Measurements from ENCODE around the gene DLL4.
"Not testable (repeated sequence)": the region's sequence is repeated elsewhere in the genome, so short reads cannot be mapped to it uniquely, and the experiment has no call there.

The DLL4 gene

DNA sequence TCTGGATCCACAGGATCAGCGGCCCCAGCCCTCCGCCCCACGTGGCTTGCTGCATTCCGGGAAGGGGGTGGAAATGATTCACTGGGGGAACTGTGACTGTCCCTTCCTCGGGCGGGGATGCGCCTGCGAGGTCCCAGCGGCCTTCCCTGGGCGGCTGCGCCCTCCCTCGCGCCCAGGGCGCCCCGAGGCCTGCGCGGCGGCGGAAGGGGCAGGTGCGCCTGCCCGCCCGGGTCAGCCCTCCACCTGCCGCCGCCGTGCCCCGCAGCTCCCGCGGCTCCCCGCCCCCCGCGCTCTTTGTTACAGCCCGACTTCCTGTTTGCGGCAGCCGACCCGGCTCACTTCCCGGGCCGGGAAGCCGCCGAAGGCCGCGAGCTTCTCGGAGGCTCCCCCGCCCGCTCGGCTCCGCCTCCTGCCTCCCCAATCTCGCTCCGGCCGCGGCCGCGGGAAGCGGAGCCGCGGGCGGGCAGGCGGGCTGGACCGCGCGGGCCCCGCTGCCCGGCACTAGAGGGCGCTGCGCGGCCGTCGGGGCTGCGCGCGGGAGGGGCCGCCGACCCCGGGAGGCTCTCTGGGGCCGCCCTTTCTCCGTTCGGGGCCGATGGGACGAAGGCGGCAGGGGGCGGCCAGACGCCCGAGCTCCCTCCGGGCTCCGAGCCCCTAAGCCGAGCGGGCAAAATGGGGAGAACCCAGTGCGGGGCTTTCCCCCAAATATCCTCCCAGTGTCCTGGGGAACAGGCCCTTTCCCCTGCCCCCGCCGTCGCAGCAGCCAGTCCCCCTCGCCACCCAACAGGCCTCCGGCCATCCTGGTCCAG lies 12.6 kb downstream of the DLL4 start:
- peak; percentile 89 for DNase-seq (ENCODE audit: low spot score)

DNA sequence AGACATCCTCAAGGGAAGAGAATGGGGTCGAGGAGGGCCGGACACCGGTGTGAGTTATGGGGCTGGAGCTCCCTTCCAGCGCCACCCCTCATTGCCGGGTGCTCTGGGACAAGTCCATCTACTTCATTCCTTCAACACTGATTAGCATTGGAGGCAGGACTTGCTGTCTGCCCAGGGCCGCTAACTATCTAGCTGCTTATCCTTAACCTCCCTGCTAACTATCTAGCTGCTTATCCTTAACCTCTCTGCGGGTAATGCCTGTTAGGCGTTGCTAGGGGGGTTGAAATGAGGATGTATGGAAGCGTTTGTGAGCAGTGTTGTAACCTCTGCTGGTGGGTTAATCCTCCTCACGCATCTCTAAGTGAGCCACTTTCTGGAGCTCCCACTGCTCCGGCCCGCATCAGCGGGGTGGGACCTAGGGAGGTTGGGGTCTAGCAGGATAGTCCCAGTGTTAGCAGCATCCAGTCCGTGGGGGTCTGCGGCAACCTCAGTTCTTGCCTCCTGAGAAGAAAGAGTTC lies 13.3 kb downstream of the DLL4 start:
- DNase-seq (ENCODE audit: low spot score): no peak

DNA sequence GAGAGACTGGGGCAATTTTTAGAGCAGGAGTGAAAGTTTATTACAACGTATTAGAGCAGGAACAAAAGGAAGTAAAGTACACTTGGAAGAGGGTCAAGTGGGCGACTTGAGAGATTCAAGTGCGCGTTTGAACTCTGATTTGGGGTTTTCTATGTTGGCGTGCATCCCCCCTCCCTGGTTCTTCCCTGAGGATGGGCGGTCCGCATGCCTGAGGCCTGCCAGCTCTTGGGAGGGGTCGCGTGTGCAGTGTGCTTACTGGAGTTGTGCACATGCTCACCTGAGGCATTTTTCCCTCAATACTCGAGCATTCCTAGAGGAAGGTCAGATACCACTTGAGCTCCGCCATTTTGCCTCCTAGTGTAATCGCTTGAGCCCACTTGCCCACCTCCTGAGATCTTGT lies 13.7 kb downstream of the DLL4 start:
- DNase-seq (ENCODE audit: low spot score): no peak

DNA sequence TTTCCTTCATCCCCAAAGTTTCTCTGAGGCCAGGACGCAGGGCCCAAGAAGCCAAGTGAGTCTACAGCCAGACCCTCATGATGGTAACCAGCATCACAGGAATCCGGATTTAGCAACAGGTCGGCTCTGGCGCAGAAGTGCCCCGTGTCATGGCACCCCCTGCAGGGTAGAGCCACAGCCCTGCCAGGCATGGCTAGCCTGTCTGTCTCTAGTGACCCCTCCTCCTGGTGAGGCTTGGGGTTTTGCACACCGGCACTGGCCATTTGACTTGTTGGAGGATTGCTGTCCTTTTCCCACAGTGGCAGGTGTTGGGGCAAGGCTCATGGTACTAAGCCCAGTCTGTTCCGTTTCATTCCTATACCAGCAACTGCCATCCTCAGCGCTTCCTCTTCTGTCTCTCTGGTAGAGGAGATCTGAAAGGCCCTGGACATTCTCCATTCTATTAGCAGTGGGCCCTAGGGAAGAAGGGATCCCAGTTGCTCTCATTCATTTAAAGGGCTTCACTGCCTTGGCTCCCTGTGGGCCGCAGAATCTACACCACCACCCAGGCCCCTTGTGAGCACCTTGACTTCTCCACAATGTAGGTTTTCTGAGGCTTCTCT lies 14.7 kb downstream of the DLL4 start:
- DNase-seq (ENCODE audit: low spot score): no peak

DNA sequence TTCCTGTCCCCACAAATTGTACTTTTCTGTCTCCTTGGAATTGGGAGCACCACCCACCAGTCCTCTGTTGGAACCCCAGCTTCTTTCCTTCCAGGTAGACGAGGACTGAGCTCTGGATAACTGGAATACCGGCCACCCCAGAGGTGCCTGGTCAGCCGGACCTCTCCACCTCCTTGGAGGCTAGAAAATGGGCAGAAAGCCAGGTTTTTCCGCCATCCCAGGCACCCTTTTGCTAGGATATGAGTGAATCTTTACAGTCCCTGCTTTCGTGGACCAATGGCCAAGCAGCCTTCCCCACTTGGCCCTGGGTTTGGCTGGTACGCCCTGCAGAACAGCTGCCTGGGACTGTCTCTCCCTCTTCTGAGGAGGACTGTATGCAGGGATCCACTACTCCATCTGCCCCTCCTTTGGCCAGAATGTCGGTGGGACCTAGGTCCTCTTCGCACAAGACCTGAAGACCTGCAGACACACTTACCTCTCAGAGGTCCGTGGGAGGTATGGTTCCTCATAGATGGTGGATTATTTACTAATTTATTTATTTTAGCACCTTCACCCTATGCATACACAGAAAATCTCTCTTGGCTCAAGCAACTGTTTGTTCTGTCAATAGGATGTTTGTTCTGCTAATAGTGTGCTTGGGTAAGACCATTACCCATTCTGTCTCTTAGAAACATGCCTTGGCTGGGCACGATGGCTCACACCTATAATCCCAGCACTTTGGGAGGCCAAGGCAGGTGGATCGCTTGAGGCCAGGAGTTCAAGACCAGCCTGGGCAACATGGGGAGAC lies 15.6 kb downstream of the DLL4 start:
- DNase-seq (ENCODE audit: low spot score): no peak

DNA sequence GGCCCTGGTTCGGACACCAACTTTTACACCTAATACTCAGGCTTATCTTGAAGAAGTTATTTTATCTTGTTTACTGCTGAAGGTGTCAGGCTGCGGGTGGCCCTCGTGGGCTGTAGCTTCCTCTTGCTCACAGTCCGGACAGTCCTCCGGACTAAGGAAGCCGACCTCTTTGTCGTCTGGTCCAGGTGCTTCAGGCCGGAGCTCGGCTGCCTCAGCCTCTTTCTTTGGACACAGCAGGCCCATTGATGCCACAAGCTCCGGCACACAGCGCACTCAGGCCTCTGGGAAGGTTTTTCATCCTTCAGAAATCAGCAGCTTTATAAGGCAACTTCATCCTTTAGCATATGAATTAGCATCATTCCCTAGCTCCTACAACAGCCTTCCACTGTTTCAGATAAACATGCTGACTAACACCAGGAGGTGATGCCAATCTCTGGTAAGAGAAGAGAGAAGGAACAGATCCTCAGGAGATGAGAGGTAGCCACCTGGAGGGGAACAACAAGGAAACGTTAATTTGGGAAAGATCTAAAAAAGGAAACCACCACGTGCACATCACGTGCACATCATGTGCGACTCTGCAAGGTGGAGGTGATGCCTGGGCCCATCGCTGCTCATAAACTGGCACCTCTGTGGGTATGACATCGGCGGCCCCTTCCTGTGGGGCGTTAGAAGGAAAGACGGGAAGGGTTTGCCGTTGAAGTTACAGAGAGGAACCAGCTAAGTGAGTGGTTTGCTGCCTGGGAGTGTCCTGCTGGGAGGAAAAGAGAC lies 19.8 kb downstream of the DLL4 start:
- DNase-seq (ENCODE audit: low spot score): no peak

DNA sequence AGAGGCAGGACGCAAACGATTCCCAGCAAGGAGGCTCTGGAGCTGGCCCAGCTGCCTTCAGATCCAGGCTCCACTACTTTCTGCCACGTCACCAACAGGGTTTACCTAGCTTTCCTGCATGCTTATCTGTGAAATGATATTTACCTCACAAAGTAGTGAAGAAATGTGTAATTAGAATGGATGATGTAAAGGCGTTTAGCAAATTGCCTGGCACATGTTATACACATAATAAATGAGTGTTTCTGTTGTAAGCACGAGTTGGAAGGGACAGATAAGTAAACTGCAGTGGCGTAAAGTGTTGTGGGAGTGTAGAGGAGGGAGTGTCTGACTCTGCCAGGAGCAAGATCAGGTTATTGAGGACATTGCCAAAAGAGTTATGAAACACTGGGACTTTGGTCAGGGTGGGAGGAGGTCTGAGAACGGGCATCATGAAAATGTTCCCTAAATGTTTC lies 20.6 kb downstream of the DLL4 start:
- no peak for DNase-seq (ENCODE audit: low spot score)

DNA sequence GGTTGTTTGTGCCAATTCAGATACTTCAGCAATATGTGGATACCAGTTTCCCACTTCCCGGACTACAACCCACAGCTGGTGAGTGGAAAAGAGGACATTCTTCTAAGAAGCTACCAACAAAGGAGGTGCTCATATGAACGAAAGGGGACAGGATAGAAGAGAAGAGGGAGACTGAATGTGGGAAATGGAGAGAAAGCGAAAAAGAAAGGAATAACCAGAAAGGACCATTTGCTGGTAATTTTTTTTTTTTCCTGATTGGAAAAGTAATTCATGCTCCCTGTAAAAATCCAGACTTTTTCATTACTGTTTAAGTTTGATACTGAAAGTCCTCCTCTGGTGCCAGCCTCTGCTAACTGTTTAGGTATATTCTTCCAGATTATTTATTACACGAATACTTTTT lies 22.6 kb downstream of the DLL4 start:
- no peak for DNase-seq (ENCODE audit: low spot score)

DNA sequence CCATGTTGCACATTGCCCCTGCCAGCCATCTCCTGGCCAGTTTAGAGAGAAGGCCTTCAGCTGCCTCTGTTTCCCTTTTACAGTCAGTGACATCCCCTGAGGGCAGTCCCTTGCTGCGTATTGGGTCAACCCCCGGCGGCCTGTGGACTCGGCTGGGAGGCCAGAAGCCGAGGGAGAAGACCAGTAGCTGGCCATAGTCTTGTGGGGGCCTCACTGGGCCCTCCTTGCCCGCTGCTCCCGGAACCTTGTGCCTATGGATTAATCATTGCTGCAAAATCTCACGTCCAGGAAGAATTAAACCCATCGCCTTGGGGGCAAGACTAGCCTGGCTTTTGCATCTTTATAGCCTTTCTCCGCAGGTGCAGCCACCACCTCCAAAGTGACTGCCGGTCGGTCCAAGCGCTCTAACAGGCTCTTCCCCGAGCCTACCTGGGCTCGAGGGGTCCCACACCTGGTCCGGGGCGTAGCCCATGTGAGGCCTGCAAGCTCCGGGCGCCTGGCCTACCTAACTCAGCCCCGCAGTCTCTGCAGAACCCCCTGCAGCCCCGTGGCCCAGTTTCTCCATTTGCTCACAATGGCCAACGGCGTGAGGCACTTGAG lies 23.3 kb downstream of the DLL4 start:
- DNase-seq (ENCODE audit: low spot score): no peak

DNA sequence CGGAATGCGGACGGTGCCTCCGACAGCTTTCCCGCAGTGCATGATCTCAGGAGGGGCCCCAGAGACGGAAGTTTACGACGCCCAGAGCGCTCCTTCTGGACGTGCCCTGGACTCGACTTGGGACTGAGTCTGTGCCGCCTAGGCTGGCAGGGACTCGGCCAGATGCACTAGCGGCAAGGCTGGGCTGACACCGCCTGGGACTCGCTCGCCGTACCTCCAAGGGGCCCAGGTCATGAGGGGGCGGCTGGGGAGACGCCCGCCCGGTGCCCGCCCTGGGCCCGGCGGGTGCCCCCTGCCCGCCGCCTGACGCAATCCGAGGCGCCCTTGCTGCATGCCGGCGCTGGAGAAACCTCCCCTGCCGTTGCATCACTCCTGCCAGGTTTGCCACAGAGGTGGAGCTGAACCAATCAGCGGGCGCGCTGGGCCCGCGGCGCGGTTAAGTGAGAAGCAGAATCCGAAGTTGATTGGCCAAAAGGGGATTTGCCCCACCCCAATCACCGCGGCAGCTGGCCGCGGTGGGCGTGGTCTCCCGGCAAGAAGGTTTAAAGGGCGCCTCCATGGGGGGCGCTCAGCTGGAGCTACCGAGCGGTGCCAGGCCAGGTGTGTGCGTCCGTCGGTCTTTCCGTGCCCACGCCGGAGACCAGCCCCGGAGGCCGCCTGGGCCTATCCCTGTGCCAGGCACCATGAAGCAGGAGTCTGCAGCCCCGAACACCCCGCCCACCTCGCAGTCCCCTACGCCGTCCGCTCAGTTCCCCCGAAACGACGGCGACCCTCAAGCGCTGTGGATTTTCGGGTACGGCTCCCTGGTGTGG lies 24.0 kb downstream of the DLL4 start, which contains the start of gene CHAC1:
Gene CHAC1, plus strand, starts transcription at position 571 of the 812 bp plus-strand sequence. Its CDS starts 113 bp downstream, at position 684.
- DNase-seq (ENCODE audit: low spot score): peak; percentile 99

DNA sequence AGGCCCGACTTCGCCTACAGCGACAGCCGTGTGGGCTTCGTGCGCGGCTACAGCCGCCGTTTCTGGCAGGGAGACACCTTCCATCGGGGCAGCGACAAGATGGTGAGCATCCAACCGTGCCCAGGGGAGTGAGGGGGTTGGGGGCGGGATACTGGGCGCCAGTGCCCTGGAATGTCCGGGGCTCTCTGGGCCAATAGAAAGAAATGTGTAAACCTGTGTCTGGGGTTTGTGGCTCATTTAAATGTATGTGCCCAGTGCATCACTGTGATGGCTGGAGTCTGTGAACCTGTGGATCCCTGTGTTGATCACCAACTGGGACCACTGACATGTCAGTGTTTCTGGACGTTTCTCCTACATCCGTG lies 24.6 kb downstream of the DLL4 start:
- no peak for DNase-seq (ENCODE audit: low spot score)

DNA sequence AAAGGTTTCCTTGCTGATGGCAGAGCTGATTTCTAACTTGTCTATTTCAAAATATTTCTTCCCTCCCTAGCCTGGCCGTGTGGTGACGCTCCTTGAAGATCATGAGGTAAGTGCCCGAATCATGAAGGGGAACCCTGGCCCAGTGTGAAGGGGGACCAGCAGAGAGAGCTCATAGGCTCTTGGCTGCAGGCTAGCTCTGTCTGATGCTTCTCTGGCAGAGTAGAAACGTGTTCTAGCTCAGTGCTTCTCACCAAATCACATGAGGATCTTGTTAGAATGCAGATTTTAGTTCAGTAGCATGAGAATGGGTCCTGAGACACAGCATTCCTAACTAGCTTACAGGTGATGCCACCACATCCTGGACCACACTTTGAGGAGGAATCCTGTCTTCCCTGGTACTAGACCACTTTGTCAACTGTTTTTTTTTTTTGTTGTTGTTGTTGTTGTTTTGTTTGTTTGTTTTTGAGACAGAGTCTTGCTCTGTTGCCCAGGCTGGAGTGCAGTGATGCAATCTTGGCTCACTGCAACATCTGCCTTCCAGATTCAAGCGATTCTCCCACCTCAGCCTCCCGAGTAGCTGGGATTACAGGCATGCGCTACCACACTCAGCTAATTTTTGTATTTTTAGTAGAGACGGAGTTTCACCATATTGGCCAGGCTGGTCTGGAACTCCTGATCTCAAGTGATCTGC lies 25.2 kb downstream of the DLL4 start:
- not testable (repeated sequence) for DNase-seq (ENCODE audit: low spot score)

DNA sequence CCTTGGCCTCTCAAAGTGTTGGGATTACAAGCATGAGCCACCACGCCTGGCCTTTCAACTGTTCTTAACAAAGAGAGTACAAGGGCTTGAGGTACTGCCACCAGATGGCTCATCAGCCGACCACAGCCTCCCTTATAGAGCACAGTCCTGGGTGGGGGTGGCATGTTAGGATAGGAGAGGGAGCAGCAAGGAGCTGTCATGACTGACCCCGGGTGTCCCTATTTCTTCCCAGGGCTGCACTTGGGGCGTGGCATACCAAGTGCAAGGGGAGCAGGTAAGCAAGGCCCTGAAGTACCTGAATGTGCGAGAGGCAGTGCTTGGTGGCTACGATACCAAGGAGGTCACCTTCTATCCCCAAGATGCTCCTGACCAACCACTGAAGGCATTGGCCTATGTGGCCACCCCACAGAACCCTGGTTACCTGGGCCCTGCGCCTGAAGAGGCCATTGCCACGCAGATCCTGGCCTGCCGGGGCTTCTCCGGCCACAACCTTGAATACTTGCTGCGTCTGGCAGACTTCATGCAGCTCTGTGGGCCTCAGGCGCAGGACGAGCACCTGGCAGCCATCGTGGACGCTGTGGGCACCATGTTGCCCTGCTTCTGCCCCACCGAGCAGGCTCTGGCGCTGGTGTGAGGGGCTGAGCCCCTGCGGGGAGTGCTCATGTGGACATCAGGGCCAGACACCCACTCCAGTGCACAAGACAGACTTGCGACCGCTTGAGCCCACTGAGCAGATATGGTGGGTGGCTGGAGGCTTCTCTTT lies 26.2 kb downstream of the DLL4 start:
- no peak for DNase-seq (ENCODE audit: low spot score)

DNA sequence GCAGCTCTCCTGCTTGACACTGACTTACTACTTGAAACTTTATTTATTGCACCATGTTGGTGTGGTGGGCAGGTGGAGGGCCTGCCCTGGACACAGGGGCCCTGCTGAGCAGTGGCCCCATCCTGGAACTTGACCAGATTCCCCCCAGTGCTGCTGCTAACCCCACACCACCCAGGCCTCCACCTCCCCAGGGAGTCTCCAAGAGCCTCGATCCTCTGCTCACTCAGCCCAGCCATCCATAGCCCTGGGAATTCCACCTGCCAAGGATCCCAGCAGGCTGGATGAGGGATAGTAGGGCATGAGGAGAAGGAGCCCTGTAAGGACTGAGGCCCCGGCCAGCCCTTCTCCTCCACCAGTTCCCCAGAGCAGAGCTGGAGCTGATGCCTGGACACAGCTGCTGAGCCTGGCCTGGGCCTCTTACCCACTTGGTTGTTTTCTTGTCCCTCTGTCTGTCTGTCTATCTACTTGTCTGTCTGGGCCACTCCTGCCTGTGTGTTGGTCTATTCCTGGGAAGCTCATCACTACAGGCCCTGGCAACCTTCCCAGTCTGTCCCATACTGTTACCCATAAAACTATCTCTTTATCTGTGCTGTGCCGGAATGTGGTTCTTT lies 26.9 kb downstream of the DLL4 start:
- DNase-seq (ENCODE audit: low spot score): no peak

DNA sequence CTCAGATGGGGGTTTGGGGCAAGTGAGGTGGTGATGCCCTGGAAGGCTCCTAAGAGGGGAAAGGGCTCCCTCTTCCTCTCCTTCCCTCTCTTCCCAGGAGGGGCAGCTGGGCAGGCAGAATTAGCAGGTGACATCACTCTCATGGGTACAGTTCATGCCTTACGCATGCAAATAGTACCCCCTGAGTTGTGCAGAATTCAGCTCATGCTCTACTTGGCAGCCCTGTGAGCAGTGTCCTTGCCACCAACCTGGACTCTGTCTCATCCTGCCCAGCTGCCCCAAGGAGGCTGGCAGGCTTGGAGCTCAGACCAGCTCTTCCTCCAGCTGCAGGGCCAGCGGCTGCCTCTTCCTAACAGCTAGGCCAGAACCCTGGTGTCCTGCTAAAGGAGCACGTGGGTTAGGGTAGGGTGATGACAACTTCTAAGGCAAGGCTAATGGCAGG lies 27.4 kb downstream of the DLL4 start:
- DNase-seq (ENCODE audit: low spot score): no peak

DNA sequence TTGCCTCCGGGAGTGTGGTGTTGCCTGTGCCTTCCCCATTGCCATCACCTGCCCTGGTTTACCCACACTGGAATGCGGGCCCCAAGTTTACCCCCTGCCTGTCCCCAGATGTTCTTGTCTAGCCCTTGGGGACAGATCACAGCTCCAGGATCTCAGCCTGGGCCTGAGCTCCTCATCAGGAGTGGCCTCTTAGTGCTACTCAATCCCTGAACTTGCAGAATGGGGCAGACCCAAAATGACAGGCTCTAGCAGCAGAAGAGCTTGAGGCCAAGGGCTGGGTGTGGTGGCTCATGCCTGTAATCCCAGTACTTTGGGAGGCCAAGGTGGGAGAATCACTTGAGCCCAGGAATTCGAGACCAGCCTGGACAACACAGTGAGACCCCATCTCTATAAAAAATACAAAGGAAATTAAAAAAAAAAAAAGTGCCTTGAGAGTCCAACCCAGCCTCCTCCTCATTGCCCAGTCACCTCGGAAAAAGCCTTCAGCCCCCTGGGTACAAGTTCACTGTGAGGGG lies 28.0 kb downstream of the DLL4 start:
- DNase-seq (ENCODE audit: low spot score): no peak

DNA sequence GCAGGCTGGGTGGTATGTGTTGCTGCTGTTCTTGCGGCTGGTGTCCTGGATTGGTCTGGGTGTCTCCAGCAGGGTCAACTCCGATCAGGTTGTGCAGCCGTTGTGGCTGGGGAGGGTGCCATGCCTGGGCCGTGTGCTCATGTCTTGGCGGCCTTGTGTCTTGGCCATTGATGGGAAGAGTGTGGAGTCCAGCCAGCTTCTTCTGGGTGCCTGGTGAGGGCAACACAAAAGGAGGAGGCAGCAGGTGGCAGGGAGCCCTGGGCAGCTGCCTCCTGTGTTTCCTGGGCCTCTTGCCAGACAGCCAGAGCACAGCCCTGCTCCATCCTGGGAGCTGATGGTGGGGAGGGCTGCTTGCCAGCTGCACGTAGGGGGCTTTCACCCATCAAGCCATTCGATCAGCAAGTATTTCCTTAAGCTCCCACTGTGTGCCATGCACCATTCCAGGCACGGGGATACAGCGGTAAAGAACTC lies 28.5 kb downstream of the DLL4 start:
- DNase-seq (ENCODE audit: low spot score): no peak

DNA sequence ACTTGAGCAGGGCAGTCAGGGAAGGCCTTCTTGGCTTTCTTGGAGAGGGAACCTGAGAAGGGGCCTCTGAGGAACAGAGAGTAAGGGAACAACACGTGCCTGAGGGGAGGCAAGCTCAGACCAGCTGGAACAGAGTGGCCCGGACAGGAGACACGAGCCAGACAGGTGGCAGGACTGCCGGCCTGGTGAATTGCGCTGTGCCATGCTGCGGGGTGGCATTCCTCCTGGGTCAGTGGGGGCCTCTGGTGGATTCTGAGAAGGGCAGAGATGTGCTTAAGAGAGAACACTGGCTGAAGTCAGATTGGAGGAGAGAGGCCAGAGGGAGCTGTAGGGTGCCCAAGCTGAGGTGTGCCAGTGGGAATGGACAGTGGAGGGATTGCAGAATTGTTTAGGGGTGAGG lies 29.0 kb downstream of the DLL4 start:
- DNase-seq (ENCODE audit: low spot score): no peak
